CD4-positive, alpha-beta T cell treated with Interleukin-17A for 1 hour (primary cell): ENCODE results near the gene HIPK4.
"Not testable (repeated sequence)": the region's sequence is repeated elsewhere in the genome, so short reads cannot be mapped to it uniquely, and the experiment has no call there.

Source experiments
- DNase-seq: peaks from one replicate; pipeline ENCODE4 v3.0.0-alpha.2; 2020

HIPK4 gene

GRCh38 chr19:40333083-40333482, 56.9 kb downstream of the HIPK4 start:
- not testable (repeated sequence) for DNase-seq

DNA sequence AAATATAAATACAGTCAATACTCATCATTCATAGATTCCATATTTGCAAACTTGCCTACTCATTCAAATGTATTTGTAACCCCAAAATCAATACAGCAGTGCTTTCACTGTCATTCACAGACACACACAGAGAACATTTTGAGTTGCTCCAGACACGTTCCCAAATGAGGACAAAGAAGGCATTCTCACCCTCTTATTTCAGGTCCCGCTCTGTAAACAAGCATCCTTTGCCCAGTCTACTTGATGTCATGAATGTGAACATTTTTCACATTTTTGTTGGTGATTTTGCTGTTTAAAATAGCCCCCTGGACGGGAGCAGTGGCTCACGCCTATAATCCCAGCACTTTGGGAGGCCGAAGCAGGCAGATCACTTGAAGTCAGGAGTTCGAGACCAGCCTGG, 57.3 kb downstream of the HIPK4 start:
- no peak for DNase-seq

GRCh38 chr19:40331052-40331451, 58.9 kb downstream of the HIPK4 start:
- no peak for DNase-seq
